GM21447 (cell line): ENCODE measurements around the gene KCND2.

Experiments used
- ATAC-seq: cut with Tn5 transposase; IDR thresholded peaks from one replicate; pipeline ENCODE4 v1.9.1; 2021; ENCODE audit not compliant: unreplicated experiment

Gene KCND2

GRCh38 chr7:120307991-120308545 is 35.1 kb downstream of the KCND2 start:
- no peak for ATAC-seq

DNA sequence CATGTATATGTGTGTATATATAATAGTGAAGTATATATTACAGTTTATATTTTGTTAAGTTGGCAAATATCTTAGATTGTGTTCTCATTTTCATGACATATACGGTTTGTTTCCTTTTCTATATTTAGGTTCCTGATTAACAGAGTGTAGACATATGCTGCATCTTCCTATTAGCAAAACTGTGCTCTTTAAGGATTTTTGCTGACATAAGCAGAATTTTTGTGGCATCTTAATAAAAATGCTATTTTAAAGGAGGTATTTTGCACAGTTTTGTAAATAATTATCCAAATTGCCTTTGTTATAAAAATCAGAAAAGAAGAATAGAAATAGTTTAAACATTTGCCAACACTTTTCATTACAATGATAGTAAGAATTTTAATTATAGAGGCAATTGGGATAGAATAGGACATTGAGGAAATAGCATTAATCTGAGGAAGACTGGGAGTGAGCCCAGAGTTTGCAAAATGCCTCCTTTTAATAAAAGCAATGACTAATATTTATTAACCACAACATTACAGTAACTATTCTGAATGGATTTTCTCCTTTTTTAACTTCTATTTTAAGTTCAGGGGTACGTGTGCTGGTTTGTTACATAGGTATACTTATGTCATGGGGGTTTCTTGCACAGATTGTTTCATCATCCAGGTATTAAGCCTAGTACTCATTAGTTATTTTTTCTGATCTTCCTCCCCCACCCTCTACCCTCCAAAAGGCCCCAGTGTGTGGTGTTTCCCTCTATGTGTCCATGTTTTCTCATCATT is 38.2 kb downstream of the KCND2 start:
- no peak for ATAC-seq

GRCh38 chr7:120320218-120320961 is 47.4 kb downstream of the KCND2 start:
- no peak for ATAC-seq

DNA sequence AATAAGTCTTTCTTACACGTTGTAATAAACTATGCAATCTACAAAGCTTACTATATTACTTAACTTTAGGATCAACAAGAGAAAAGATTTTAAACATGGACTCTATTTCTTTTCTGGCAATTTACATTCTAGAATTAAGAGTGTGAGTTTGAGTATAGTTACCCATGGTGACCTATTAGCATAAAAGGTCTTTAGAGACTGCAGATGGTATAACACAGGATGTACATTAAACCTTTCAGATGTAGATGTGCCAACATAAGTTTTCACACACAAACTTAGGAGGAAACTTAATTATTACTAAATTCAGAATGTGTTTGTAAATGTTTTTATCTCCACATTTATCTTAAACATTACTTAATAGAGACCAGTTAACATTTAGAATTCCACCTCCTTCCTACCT is 54.1 kb downstream of the KCND2 start:
- no peak for ATAC-seq

GRCh38 chr7:120332433-120332832 is 59.5 kb downstream of the KCND2 start:
- ATAC-seq = no peak

- peak; percentile 95 for ATAC-seq
These were observed 61.5 kb downstream of the KCND2 start for GRCh38 chr7:120334475-120334874.

- peak; percentile 47 for ATAC-seq
These were observed 64.4 kb downstream of the KCND2 start for GRCh38 chr7:120337308-120337907.

- no peak for ATAC-seq
These were observed 71.3 kb downstream of the KCND2 start for GRCh38 chr7:120344276-120344675.

GRCh38 chr7:120353171-120353570 is 80.2 kb downstream of the KCND2 start:
- no peak for ATAC-seq

GRCh38 chr7:120360918-120361317 is 87.9 kb downstream of the KCND2 start:
- ATAC-seq = peak; percentile 97

GRCh38 chr7:120363414-120363813 is 90.4 kb downstream of the KCND2 start:
- ATAC-seq = no peak

DNA sequence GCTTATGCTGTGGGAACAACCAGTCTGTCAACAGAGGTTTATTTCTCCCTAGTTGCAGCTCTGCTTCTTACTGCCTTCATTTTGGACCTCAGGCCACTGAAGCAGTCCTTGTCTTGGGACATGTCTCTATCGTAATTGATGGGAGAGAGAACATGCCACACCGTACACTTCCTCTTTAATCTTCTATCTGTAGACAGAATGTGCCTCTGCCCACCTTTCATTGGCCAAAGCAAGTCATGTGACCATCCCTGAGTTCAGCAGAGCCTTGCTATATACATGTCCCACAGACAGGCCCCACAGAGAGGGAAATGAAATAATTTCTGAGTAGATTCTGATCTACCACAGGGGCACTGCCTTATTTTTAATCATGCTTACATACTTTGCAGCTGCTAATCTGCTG is 98.0 kb downstream of the KCND2 start:
- no peak for ATAC-seq

DNA sequence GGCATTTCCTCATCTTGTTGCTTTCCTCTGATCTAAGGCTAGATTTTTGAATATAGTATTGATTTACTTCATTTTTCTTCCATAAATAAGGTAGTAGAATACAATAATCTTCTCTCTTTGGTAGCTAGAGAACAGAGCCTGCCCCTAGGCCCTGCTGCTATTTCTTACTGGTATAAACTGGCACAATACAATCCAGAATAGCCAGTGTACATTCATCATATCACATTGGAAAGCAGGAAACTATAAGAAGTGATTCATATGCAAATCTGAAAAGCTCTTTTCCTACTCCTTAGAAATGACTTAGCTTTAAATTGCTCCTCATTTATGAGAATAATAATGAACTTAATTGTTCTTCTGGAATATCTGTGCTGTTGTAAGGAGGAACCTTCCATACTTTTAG is 100.2 kb downstream of the KCND2 start:
- no peak for ATAC-seq

DNA sequence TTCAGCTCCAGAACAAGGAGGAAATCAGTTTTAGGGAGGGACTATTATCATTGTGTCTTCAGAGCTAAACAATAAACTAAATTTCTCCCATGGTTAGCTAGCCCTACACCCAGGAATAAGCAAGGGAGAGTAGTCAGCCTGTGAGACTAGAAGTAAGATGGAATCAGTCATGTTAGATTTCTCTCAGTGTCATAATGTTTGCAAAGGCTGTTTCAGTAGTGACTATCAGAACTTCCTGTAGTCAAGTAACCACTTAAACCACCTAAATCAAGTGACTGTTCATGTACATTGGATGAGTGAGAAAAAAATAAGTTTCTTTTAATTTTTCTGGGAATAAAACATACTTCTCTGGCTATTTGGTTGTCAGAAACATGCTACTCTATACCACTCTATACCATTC is 121.6 kb downstream of the KCND2 start:
- ATAC-seq = peak; percentile 43

DNA sequence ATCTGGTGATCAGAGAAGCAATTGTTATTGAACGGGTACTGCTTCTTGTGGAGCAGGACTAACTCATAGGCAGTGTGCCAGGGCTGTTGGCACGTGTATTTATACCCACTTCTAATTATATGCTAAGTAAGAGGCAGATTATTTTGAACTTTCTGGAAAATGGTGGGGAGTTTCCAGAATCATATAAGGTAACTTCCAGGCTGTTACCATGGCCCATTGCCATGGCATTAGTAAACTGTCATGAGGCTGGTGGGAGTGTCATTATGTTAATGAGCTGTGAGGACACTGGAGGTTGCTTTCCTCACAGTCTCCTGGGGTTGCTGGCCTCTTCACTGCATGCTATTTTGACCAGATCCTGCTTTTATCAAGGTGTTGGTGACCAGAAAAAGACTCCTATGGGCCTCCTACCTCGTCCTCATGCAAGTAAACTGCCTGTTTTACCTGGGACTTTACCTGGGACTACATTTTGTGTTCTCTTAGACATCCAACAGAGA is 122.6 kb downstream of the KCND2 start:
- peak; percentile 87 for ATAC-seq

DNA sequence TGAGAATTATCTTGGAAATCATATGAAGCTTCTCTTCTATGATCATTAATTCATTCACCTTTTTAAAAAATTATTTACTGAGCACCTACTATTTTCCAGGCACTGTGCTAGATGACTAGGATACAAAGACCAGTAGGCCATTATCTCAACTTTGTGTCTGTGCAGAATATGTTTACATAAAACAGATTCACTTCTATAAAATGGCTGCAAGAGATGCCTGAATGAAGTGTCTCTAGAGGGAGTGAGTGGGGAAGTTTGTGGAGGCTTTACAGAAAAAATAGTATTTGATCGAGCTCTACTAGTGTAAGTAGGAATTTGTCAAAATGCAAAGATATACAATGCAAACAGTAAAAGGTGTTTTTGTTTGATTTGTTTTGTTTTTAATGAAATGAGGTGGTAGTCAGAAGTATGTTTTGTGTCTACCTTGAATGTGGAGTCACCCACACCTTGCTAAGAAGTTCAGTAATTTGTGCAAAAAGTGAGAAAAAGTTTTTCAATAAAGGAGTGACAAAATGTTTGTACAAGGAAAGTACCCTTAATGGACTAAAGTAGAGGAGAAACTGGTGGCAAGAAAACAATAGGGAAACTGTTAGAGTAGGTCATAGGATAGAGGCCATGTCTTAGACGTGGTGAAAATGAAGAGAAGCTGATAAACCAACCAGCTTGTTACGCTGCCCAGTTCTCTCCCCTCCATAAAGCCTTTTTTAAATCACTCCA is 125.5 kb downstream of the KCND2 start:
- ATAC-seq = no peak

- ATAC-seq = peak; percentile 36
These were observed 128.0 kb downstream of the KCND2 start for GRCh38 chr7:120400806-120401455.

DNA sequence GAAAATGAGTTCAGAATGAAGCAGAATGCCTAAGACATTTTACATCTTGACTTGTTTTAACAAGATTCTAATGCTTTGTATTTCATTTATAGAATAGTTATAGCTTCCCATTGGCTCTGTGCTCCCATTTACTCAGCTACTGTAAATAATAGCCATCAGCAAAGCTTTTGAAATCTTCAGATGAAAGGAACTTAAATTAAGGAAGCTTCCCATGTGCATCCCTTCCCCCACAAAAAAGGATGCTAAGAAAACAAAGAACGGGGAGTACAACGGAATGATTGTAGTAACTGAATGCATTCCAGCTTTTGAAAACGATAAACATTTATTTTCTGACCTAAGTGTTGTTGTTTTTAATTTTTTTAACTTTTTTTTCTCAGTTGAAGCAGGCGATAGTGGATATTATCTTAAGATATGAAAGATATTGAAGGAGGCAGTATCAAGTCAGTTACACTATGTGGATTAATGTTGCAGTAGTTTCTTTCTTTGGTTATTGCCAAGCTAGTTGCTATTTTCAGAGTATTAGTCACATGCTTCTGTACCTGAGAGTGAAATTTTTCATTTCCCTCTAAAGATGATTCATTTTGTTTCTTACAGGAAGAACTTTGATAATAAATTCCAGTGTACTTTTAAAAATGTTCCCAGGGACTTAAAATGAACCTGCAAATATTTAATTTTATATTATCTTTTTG is 129.2 kb downstream of the KCND2 start:
- ATAC-seq = peak; percentile 57

GRCh38 chr7:120402801-120403200 is 129.8 kb downstream of the KCND2 start:
- no peak for ATAC-seq

- ATAC-seq = peak; percentile 63
These were observed 131.1 kb downstream of the KCND2 start for GRCh38 chr7:120404042-120404441.
